B cell (primary cell): ENCODE data around the gene NDN.

Source experiments
- EZH2 ChIP-seq: IDR thresholded peaks from 2 replicates; pipeline ENCODE4 v1.6.1; 2012; ENCODE audit warnings: borderline replicate concordance, low read depth, mild to moderate bottlenecking, moderate library complexity, low read length; ENCODE audit not compliant: insufficient read depth, poor library complexity, severe bottlenecking
- TF ChIP-seq, protein P1 (sequence below): fragments of 200-600 bp; IDR thresholded peaks from one replicate; pipeline ENCODE4 v1.8.0; 2022; ENCODE audit warnings: antibody characterized with exemption, mild to moderate bottlenecking

DNA sequence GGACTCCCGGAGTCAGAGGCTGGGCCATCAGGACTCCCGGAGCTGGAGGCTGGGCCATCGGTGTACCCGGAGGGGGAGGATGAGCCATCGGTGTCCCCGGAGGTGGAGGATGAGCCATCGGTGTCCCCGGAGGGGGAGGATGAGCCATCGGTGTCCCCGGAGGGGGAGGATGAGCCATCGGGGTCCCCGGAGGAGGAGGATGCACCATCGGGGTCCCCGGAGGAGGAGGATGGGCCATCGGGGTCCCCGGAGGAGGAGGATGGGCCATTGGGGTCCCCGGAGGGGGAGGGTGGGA lies 40.2 kb downstream of the NDN start:
- TF ChIP-seq, protein P1, sequence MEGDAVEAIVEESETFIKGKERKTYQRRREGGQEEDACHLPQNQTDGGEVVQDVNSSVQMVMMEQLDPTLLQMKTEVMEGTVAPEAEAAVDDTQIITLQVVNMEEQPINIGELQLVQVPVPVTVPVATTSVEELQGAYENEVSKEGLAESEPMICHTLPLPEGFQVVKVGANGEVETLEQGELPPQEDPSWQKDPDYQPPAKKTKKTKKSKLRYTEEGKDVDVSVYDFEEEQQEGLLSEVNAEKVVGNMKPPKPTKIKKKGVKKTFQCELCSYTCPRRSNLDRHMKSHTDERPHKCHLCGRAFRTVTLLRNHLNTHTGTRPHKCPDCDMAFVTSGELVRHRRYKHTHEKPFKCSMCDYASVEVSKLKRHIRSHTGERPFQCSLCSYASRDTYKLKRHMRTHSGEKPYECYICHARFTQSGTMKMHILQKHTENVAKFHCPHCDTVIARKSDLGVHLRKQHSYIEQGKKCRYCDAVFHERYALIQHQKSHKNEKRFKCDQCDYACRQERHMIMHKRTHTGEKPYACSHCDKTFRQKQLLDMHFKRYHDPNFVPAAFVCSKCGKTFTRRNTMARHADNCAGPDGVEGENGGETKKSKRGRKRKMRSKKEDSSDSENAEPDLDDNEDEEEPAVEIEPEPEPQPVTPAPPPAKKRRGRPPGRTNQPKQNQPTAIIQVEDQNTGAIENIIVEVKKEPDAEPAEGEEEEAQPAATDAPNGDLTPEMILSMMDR, result no peak
- TF ChIP-seq EZH2, result no peak
